ENCODE data around the gene ITPK1.
A peak's percentile ranks its signal among the peaks of the same experiment; 100 is the strongest.

DNA sequence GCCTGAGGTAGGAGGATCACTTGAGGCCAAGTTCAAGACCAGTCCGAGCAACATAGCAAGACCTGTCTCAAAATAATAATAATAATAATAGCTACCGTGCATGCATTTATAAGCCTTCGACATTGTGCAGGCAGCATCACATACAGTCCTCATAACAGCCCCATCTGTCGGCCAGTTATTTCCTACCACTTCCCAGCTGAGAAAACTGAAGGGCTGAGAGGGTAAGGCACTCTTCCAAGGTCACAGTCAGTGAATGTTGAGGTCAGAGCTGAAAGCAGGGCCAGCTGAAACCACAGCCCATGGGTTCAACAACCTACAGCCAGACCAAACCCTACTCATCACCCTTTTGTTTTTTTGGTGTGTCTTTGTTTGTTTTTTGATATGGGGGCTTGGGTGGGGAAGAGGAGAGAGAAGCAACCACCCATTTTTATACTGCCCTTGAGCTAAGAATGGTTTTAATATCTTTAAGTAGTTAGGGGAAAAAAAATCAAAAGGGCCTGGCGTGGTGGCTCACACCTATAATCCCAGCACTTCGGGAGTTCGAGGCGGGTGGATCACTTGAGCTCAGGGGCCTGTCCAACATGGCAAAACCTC, 16.8 kb upstream of the ITPK1 start:
- peak in 3 of 7 experiments; percentile 8 to 36 (median 21) for TF ChIP-seq CTCF (IDR thresholded peaks at IDR 0.05)
- no peak for TF ChIP-seq POLR2AphosphoS5 (IDR thresholded peaks at IDR 0.05)
- TF ChIP-seq POLR2A (IDR thresholded peaks at IDR 0.05): no peak
- no peak for TF ChIP-seq EP300 (IDR thresholded peaks at IDR 0.05)

All from stomach (tissue), 4 donors.